ENCODE measurements around the gene LARGE1.

Gene LARGE1

GRCh38 chr22:33443683-33444082, 476.6 kb downstream of the LARGE1 start:
- DNase-seq: peak in 1 of 58 donors; percentile 5

- DNase-seq: no peak
Measured at GRCh38 chr22:33440756-33441155, 479.5 kb downstream of the LARGE1 start.

GRCh38 chr22:33438273-33438672, 482.0 kb downstream of the LARGE1 start:
- DNase-seq: peak in 35 of 58 donors; percentile 1 to 63 (median 16)

- no peak for DNase-seq
Measured at GRCh38 chr22:33431300-33431699, 489.0 kb downstream of the LARGE1 start.

DNA sequence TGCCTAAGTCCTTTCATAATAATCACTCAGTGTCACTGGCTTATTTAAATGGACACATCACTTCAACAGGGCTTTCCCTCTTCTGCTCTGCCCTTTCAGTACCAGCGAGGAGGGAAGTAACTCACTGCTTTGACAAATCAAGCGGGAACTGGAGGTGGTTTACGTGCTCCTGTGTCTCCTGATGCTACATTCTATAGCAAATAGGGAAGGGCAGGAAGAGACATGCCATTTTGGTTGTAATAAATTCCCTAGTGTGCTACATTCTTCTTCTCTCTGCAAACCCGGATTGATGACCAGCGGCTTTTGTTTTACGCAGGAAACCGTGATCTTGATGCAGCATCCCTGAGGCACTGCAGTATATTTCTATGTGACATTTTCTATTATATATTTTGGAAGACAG, 491.0 kb downstream of the LARGE1 start:
- no peak for DNase-seq

- no peak for DNase-seq
Measured at GRCh38 chr22:33427461-33427860, 492.8 kb downstream of the LARGE1 start.

- no peak for DNase-seq
Measured at GRCh38 chr22:33426451-33426850, 493.8 kb downstream of the LARGE1 start.

DNA sequence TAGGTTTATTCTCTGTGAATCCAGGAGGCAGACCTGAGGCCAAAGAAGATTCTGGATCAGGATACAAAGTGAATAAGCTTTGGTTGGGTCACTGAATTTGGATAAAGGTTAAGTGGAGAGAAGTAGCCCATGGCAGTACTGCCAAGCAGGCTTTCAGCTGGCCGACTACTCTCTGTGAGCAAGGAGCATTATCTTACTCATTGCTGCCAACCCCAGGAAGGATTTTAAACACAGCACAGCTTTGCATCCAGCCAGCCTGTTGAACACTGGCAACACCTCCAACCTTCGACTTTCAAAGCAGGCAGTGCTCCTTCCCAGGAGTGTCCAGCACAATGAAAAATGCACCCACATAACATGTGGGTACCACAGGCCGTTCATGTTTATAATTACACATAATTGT, 498.4 kb downstream of the LARGE1 start:
- DNase-seq: no peak

DNA sequence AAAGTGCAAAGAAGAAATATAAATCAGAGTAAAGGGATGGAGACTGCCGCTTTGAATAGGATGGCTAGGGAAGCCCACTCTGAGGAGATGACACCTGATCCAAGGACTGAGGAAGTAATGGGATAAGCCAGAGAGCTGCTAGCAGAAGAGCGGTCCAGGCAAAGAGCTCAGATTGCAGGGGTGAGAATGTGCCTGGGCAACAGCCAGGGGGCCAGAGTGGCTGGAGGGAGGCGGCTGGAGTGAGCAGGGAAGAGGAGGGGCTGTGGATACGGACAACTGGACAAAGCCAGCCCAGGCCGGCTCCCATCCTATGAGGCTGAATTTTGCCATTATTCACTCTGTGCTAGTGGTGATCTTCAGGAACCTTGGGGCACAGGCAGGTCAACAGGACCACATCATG, 501.8 kb downstream of the LARGE1 start:
- DNase-seq: no peak

- no peak for DNase-seq
Measured at GRCh38 chr22:33415401-33415800, 504.9 kb downstream of the LARGE1 start.

- no peak for DNase-seq
Measured at GRCh38 chr22:33409079-33409478, 511.2 kb downstream of the LARGE1 start.

DNA sequence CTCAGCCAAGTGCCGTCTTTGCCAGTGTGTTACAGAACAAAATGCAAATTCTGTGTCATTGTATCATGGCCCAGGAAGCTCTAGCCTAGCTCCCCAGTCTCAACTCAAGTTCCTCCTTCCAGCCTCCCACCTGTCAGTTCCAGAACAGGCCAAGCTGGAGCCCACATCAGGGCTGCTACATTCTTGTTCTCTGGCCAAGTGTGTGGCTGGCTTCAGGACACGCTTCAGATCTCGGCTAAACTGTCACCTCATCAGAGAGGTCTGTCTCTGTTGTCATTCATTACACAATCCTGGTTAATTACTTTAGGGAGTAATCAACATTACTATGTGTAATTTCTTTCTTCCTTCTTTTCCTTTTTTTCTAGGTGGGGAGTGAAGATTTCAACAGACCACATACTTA, 515.1 kb downstream of the LARGE1 start:
- DNase-seq: no peak

GRCh38 chr22:33404723-33405122, 515.6 kb downstream of the LARGE1 start:
- no peak for DNase-seq

DNA sequence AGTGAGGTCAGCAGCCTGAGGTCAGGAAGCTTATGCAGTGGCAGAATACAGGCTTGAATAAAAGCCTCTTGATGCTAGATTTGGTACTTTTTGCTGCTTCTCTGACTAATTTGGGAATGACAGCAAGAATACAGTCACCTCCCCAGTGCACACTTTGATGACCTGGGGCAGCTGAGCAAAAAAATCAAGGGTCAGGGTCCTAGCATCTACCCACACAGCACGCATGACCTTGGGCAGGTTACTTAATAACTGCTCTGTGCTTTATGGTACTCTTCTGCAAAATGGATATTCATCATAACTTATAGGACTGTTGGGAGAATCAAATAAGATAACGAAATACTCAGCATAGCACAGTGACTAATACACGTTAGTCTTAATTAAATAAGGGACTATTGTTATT, 518.0 kb downstream of the LARGE1 start:
- no peak for DNase-seq

DNA sequence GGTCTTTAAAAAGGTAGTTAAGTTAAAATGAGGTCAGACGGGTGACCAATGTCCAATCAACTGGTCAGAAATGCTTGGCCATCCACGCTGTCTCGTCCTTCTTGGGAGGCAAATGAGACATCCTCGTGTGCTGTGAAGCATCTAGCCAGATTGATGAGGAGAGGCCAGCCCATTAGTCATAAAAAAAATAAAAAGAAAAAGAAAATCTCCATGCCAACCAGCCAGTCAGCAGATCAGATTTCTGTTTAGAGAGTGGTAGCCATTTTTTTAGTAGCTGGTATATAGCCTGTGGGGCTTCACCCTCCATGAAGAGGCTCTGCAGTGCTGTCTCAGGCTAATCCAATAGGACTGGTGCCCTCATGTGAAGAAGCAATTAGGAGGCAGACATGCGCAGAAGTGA, 519.0 kb downstream of the LARGE1 start:
- DNase-seq: no peak

DNA sequence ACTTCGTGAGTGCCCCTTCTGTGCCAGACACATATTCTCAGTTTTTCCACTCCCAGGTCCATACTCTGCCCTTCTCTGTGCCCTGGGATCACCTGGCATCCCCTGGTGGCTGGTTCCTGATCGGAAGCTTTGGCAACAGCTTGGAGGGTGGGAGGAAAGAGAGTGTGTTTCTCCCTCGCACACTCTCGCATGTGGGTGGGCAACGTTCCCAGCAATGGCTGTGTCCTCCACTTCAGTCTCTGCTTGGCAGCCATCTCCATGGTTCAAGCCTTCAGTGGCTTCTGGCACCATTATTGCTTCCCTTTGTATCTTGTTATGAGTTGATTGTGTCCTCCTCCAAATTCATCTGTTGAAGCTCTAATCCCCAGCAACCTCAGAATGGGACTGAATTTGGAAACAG, 519.4 kb downstream of the LARGE1 start:
- peak in 21 of 58 donors; percentile 0 to 34 (median 9) for DNase-seq

- DNase-seq: no peak
Measured at GRCh38 chr22:33400061-33400840, 520.0 kb downstream of the LARGE1 start.

DNA sequence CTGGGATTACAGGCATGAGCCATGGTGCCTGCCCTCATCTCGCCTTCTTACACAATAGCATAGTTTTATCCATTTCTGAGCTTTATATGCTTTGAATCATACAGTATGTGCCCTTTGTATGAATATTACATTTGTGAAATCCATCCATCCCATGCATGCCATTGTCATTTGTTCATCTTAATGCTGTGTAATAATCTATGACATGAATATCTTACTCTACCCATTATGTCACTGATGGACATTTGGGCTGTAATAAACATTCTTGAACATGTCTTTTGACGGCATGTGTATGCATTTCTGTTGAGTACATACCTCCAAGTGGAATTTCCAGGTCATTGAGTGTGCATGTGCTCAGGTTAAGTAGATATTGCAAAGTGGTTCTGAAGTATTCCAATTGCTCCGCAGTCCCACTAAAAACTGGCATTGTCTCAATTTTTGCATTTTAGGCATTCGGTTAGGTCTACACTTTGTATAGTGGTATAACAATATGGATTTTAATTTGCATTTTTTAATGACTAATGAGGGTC, 522.8 kb downstream of the LARGE1 start:
- DNase-seq: no peak

DNA sequence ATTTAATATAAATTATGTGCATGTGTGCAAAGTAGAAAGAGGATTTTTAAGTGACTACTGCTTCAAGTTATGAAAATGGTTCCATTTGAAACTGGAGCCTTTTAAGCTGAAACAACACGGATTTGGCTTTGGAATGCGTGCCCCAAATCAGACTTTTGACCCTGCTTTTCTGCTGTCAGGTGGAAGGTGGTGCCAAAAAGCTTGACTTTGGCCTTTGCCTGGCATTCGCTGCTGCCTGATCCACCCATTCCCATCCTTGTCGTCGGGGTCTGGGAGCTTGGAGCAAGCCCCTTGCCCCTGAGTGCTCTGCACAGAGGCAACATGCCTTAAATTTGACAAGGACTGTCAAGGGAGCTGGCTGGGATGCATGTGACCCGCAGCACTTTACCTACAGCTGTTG, 526.8 kb downstream of the LARGE1 start:
- no peak for DNase-seq

DNA sequence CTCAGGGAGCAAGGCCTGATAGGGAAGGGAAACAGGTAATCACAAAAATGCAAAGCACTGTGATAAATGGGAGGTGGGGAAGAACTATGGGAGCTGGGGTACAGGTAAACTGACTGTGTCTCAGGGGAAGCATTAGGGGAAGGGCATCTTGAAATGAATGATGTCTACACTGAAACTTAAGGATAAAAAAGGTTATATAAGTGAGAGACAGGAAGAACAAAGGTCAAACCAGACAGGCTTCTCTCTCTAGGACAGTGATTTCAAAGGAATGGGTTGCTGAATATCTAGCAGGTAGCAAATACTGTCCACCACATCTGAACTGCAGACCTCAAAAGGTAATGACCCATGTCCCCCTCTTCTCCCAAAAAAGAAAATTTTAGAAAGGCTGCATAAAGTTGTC, 529.0 kb downstream of the LARGE1 start:
- no peak for DNase-seq

GRCh38 chr22:33389936-33390335, 530.3 kb downstream of the LARGE1 start:
- no peak for DNase-seq

GRCh38 chr22:33386270-33386669, 534.0 kb downstream of the LARGE1 start:
- DNase-seq: no peak

- DNase-seq: no peak
Measured at GRCh38 chr22:33385611-33386010, 534.7 kb downstream of the LARGE1 start.

All from anterior cingulate cortex (tissue), 58 donors.